ENCODE data around the gene ELMOD3.
"Not testable (repeated sequence)": the region's sequence is repeated elsewhere in the genome, so short reads cannot be mapped to it uniquely, and the experiment has no call there.

Gene ELMOD3

GRCh38 chr2:85330839-85331636 is 23.5 kb upstream of the ELMOD3 start:
- Histone ChIP-seq H3K27ac (ENCODE audit: low read length) (no peak overlapping the region), H3K4me3 (ENCODE audit: low read length) (no peak overlapping the region), H3F3A (ENCODE audit: insufficient read depth, low read length) (peaks cover 18% of the 10 kb centered on the region; the same call in 1 of the 2 replicates), H3K9me3 (replicated peaks; ENCODE audit: insufficient read depth, low read length) (no peaks in the 10 kb centered on the region), H3K27me3 (replicated peaks; ENCODE audit: insufficient read depth, low read length) (no peaks in the 10 kb centered on the region), H3K9ac (ENCODE audit: low read length) (no peak overlapping the region), H4K20me1 (ENCODE audit: insufficient read depth, low read length) (peaks cover 3% of the 10 kb centered on the region; the same call in 1 of the 2 replicates), H3K36me3 (replicated peaks; ENCODE audit: insufficient read depth, low read length) (no peaks in the 10 kb centered on the region), H2AFZ (ENCODE audit: low read length) (no peak overlapping the region), H3K79me2 (ENCODE audit: low read length) (peaks cover 19% of the 10 kb centered on the region), H3K9me2 (replicated peaks; ENCODE audit: insufficient read depth, low read length) (no peaks in the 10 kb centered on the region), H3K4me1 (ENCODE audit: low read length) (no peaks in the 10 kb centered on the region), H3K4me2 (ENCODE audit: low read depth, low read length) (peak overlapping the region; percentile 8; the same call in 1 of the 2 replicates)
- TF ChIP-seq EZH2phosphoT487 (IDR thresholded peaks at IDR 0.05; ENCODE audit: low read length) (no peak), EZH2 (optimal IDR thresholded peaks at IDR 0.05; ENCODE audit: low read depth, low read length) (no peak)
- TF ChIP-seq, protein P1, sequence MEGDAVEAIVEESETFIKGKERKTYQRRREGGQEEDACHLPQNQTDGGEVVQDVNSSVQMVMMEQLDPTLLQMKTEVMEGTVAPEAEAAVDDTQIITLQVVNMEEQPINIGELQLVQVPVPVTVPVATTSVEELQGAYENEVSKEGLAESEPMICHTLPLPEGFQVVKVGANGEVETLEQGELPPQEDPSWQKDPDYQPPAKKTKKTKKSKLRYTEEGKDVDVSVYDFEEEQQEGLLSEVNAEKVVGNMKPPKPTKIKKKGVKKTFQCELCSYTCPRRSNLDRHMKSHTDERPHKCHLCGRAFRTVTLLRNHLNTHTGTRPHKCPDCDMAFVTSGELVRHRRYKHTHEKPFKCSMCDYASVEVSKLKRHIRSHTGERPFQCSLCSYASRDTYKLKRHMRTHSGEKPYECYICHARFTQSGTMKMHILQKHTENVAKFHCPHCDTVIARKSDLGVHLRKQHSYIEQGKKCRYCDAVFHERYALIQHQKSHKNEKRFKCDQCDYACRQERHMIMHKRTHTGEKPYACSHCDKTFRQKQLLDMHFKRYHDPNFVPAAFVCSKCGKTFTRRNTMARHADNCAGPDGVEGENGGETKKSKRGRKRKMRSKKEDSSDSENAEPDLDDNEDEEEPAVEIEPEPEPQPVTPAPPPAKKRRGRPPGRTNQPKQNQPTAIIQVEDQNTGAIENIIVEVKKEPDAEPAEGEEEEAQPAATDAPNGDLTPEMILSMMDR (IDR thresholded peaks at IDR 0.05; ENCODE audit: low read length): no peak
- DNase-seq: peak; percentile 37

GRCh38 chr2:85333877-85334276 is 20.7 kb upstream of the ELMOD3 start:
- not testable (repeated sequence) for H3K4me1 ChIP-seq (ENCODE audit: low read length); H3K4me2 ChIP-seq (ENCODE audit: low read depth, low read length); H3K27me3 ChIP-seq (replicated peaks; ENCODE audit: insufficient read depth, low read length); H3K36me3 ChIP-seq (replicated peaks; ENCODE audit: insufficient read depth, low read length); H3K9me2 ChIP-seq (replicated peaks; ENCODE audit: insufficient read depth, low read length); H3F3A ChIP-seq (ENCODE audit: insufficient read depth, low read length); H3K9ac ChIP-seq (ENCODE audit: low read length); H2AFZ ChIP-seq (ENCODE audit: low read length); H3K27ac ChIP-seq (ENCODE audit: low read length); DNase-seq; H4K20me1 ChIP-seq (ENCODE audit: insufficient read depth, low read length); H3K9me3 ChIP-seq (replicated peaks; ENCODE audit: insufficient read depth, low read length); H3K4me3 ChIP-seq (ENCODE audit: low read length); H3K79me2 ChIP-seq (ENCODE audit: low read length)

GRCh38 chr2:85334928-85335327 is 19.6 kb upstream of the ELMOD3 start:
- no peaks in the 10 kb centered on the region for H3K9me3 ChIP-seq (replicated peaks; ENCODE audit: insufficient read depth, low read length)
- H3K4me3 ChIP-seq (ENCODE audit: low read length): no peak overlapping the region
- no peak overlapping the region for H2AFZ ChIP-seq (ENCODE audit: low read length)
- no peak overlapping the region for H3K27ac ChIP-seq (ENCODE audit: low read length)
- H3F3A ChIP-seq (ENCODE audit: insufficient read depth, low read length): 0 out of 2 replicates have a peak, but pooled peaks cover 5% of the 10 kb centered on the region
- no peak overlapping the region for H3K4me2 ChIP-seq (ENCODE audit: low read depth, low read length)
- no peaks in the 10 kb centered on the region for H3K36me3 ChIP-seq (replicated peaks; ENCODE audit: insufficient read depth, low read length)
- H4K20me1 ChIP-seq (ENCODE audit: insufficient read depth, low read length): no peaks in the 10 kb centered on the region
- 0 out of 2 replicates have a peak, but pooled peaks cover 4% of the 10 kb centered on the region for H3K4me1 ChIP-seq (ENCODE audit: low read length)
- no peaks in the 10 kb centered on the region for H3K9me2 ChIP-seq (replicated peaks; ENCODE audit: insufficient read depth, low read length)
- no peaks in the 10 kb centered on the region for H3K79me2 ChIP-seq (ENCODE audit: low read length)
- no peaks in the 10 kb centered on the region for H3K27me3 ChIP-seq (replicated peaks; ENCODE audit: insufficient read depth, low read length)
- no peak for DNase-seq
- TF ChIP-seq, protein P1 (IDR thresholded peaks at IDR 0.05; ENCODE audit: low read length): no peak
- TF ChIP-seq EZH2phosphoT487 (IDR thresholded peaks at IDR 0.05; ENCODE audit: low read length) (no peak), EZH2 (optimal IDR thresholded peaks at IDR 0.05; ENCODE audit: low read depth, low read length) (no peak)
- H3K9ac ChIP-seq (ENCODE audit: low read length): no peak overlapping the region
